ENCODE results near the gene SLC25A22. TPM values are rescaled to one million over a fixed set of nuclear protein-coding genes. Genes with fewer than 3 reads are reported as not detected.

Gene SLC25A22
- total RNA-seq, 1 donor from 2014 or later, result 17.8 TPM

DNA sequence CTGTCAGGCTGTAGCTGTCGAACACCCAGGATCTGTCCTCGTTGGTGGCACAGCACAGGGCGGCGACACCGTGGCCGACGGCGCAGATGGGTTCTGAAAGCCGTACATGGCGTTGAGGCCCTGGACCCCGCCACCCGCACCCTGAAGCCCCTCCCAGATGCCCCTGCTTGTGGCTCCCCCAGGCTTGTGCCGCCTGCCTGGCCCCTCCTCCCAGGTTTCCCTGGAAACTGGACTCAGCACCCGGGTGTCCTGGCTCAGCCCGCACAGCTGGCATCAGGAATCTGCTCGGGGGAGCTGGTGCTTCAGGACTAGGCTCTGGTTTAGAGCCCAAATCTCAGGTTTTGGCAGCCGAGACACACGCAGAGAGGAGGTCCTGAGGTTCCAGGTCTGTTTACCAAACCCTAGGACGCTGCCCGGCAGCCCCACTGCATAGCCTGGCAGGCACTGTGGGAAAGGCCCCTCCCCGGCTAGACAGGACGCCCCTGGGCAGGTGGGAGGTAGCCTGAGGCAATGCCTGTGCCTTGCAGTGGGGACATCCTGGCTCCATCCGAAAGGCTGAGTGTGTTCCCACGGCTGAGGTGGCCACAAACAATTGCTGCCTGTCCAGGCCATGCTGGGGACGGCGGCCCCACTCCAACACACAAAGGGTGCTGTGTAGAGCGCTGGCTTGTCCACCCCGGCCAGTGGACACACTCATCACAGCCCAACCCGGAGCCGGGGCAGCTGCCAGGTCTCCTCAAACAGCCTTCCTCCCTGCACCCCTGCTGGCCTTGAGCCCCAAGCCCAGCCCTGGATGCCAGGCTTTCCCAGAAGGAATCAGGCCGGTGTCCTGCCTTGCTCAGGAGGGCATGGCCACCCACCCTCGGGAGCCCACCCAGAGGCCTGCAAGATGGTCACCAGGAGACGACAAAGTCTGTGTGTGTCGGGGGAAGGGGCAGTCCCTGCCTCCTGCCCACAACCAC, 25.4 kb downstream of the SLC25A22 start:
- Mint-ChIP-seq H3K27ac (ENCODE audit: unreplicated experiment) (no peak overlapping the region), H3K4me3 (ENCODE audit: unreplicated experiment) (no peak overlapping the region), H3K4me1 (ENCODE audit: unreplicated experiment) (peaks cover 7% of the 10 kb centered on the region), H3K27me3 (ENCODE audit: unreplicated experiment) (peaks cover 6% of the 10 kb centered on the region), H3K36me3 (ENCODE audit: low read depth, unreplicated experiment) (no peaks in the 10 kb centered on the region), H3K9me3 (ENCODE audit: unreplicated experiment) (no peaks in the 10 kb centered on the region)
- no peak for DNase-seq (ENCODE audit: low spot score)
- TF ChIP-seq, protein P1, sequence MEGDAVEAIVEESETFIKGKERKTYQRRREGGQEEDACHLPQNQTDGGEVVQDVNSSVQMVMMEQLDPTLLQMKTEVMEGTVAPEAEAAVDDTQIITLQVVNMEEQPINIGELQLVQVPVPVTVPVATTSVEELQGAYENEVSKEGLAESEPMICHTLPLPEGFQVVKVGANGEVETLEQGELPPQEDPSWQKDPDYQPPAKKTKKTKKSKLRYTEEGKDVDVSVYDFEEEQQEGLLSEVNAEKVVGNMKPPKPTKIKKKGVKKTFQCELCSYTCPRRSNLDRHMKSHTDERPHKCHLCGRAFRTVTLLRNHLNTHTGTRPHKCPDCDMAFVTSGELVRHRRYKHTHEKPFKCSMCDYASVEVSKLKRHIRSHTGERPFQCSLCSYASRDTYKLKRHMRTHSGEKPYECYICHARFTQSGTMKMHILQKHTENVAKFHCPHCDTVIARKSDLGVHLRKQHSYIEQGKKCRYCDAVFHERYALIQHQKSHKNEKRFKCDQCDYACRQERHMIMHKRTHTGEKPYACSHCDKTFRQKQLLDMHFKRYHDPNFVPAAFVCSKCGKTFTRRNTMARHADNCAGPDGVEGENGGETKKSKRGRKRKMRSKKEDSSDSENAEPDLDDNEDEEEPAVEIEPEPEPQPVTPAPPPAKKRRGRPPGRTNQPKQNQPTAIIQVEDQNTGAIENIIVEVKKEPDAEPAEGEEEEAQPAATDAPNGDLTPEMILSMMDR (IDR thresholded peaks at IDR 0.05; ENCODE audit: unreplicated experiment), result no peak

DNA sequence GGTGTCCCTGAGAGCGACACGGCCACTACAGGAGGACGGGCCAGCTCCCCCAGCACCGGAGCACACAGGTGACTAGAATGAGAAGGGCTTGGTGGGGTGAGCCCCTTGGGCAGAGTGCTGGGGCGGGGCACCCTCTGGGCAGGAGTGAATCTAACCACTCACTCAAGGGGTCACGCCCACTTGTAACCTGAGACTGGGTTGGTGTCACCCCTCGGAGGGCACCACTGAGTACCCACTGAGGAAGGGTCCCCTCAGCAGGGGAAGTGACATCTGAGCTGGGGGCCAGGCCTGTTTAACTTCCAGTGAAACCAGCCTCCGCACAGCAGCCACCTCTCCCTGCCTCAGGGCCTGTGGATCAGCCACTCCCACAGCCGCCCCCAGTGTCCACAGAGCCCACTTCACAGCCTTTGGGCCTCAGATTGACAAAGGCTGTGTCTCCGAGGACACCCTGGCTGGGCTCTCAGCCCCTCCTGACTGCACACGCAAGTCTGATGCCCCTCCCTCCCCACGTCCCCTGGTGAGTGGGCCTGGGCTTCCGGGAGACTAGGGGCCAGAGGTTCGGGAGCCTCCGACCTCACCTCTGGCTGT, 26.4 kb downstream of the SLC25A22 start:
- peaks cover 6% of the 10 kb centered on the region for H3K27me3 Mint-ChIP-seq (ENCODE audit: unreplicated experiment)
- peaks cover 7% of the 10 kb centered on the region for H3K4me1 Mint-ChIP-seq (ENCODE audit: unreplicated experiment)
- H3K27ac Mint-ChIP-seq (ENCODE audit: unreplicated experiment), result no peak overlapping the region
- no peaks in the 10 kb centered on the region for H3K36me3 Mint-ChIP-seq (ENCODE audit: low read depth, unreplicated experiment)
- H3K9me3 Mint-ChIP-seq (ENCODE audit: unreplicated experiment), result no peaks in the 10 kb centered on the region
- DNase-seq (ENCODE audit: low spot score), result no peak
- TF ChIP-seq, protein P1 (IDR thresholded peaks at IDR 0.05; ENCODE audit: unreplicated experiment), result no peak
- no peak overlapping the region for H3K4me3 Mint-ChIP-seq (ENCODE audit: unreplicated experiment)

DNA sequence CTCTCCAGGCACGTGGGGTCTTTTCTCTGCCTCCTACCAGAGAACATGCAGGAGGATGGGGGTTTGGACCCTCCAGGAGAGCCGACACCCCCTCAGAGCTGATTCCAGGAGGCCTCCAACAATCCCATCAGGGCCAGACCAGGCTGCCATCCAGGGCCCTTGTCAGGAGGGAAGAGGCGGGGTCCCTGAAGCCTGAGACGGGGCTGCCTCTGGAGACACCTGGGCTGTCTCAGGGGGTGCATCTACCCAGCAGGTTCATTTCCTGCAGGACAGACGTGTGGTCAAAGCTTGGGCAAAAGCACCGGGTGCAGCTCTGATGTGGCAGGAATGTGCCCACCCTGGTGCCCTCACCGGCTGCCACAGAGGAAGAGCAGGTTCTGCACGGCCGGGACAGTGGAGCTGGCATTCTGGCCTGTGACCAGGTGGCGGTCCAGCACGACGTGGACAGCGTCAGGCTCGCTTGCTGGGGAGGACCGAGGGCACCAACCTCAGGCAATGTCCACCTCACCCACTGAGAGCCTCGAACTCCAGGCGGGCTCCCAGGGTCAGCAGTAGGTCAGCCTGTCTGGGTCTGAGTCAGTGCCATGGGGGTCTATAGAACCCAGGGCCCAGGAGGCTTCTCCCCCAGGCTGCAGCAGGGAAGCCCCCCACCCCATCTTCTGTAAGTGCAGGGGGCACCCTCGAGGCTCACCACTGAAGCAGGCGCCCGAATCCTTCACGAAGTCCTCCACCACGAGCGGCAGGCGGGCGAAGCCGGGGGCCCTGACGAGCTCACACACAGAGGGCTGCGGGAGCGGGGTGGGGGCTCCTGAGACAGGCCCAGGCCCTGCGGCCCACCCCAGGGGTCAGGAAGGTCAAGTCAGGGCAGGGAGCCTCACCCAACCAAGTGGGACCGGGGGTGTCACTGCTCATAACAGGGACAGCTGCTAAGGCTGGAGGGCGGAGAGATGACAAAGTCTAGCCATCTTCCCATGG, 27.2 kb downstream of the SLC25A22 start:
- no peak overlapping the region for H3K4me3 Mint-ChIP-seq (ENCODE audit: unreplicated experiment)
- H3K36me3 Mint-ChIP-seq (ENCODE audit: low read depth, unreplicated experiment), result no peaks in the 10 kb centered on the region
- no peaks in the 10 kb centered on the region for H3K9me3 Mint-ChIP-seq (ENCODE audit: unreplicated experiment)
- TF ChIP-seq, protein P1 (IDR thresholded peaks at IDR 0.05; ENCODE audit: unreplicated experiment), result no peak
- H3K27me3 Mint-ChIP-seq (ENCODE audit: unreplicated experiment), result peaks cover 2% of the 10 kb centered on the region
- no peak for DNase-seq (ENCODE audit: low spot score)
- H3K4me1 Mint-ChIP-seq (ENCODE audit: unreplicated experiment), result peaks cover 3% of the 10 kb centered on the region
- H3K27ac Mint-ChIP-seq (ENCODE audit: unreplicated experiment), result no peak overlapping the region

DNA sequence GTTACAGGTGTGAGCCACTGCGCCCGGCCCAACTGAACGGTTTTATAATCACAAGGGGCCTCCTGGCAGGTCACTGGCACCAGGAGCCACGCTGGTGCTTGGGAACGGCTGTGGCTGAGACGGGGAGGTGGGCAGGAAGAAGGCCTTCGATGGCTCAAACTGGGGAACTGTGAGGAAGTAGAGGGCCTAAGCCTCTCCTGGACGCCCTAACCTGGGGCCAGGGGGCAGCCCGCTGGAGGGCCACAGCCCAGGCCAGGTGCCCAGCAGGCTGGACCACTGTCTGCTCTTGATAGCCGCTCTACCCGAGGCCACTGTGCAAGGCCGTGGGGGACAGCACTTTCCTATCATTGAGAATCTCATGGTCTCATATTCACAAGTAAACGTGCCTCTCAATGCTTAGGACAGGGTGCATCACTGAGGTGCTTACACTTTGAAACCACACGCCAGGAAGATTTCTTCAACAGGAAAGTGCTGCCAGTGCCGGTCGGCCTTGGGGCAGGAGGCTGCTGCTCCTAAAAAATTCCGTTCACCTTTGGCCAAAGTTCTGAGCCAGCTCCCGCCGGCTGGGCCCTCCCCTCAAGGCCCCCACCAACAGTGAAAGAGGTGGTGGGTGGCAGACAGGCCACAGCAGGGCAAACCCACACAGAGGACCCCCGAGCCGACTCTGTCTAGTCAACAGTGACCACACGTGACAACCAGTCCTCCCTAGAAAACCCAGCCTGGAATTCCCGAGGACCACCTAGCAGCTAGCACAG, 28.0 kb downstream of the SLC25A22 start:
- H3K4me1 Mint-ChIP-seq (ENCODE audit: unreplicated experiment), result no peaks in the 10 kb centered on the region
- H3K27ac Mint-ChIP-seq (ENCODE audit: unreplicated experiment), result no peak overlapping the region
- TF ChIP-seq, protein P1 (IDR thresholded peaks at IDR 0.05; ENCODE audit: unreplicated experiment), result no peak
- H3K36me3 Mint-ChIP-seq (ENCODE audit: low read depth, unreplicated experiment), result no peaks in the 10 kb centered on the region
- no peak for DNase-seq (ENCODE audit: low spot score)
- no peaks in the 10 kb centered on the region for H3K9me3 Mint-ChIP-seq (ENCODE audit: unreplicated experiment)
- H3K27me3 Mint-ChIP-seq (ENCODE audit: unreplicated experiment), result no peaks in the 10 kb centered on the region
- no peak overlapping the region for H3K4me3 Mint-ChIP-seq (ENCODE audit: unreplicated experiment)
